GM19023 (cell line): ENCODE results near the gene L3MBTL4.

Experiments
- ATAC-seq: cut with Tn5 transposase; IDR thresholded peaks from one replicate; pipeline ENCODE4 v1.9.1; 2021; ENCODE audit warnings: mild to moderate bottlenecking, moderate library complexity; ENCODE audit not compliant: unreplicated experiment

The L3MBTL4 gene

DNA sequence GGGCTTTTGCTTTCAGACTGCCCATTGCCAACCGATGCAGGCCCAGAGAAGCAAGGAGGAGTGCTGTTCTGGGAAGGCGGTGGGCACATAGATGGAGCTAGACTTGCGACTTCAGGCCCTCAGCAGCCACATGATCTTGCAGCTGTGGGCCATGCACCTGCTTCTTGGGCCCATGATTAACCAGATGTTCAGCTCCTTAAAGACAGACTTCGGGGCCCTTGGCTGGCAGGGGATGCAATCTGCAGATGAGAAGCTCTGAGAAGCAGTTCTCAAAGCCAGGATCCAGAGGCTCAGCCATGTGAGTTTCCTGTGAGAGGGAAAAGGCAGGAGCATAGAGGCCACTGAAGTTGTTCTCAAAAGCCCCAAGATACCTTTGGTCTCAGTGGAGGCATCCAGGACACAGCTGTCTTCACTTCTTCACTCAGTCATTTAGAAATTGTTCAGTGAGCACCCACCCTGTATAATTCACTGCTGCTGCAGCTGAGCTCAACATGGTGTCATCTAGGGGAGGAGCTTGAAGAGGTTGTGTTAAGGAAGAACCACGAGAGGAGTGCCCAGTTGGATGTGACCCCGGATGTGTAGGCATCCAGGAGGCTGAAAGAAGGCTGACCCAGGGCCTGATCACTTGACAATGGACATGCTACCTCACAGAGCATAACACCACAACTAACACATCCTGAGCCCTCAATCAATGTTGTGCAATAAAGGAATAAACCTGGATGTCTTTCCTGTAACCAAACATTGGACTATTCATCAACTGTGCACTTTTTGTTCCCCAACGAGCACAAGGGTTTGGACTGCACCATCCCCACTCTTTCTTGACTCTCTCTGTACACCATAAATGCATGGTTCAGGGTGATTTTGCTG lies 474.7 kb downstream of the L3MBTL4 start:
- ATAC-seq, result no peak

DNA sequence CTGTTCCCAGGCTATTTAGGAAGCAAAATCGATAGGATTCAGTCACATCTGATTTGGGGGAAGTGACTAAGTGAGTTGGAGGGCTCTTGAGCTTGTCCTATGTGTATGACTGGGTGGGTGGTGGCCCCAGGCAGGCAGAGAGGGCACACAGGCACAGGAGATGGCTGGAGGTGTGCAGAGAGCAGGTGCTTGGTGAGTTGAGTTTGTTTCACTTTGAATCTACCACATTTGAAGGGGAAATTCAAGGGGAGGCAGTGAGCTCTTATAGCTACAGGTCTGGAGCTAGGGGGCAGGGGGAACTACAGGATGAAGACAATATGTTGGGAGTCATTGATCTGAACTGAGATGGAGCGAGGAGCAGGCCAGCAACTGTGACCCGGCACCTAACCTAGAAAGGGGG lies 476.9 kb downstream of the L3MBTL4 start:
- ATAC-seq, result no peak

DNA sequence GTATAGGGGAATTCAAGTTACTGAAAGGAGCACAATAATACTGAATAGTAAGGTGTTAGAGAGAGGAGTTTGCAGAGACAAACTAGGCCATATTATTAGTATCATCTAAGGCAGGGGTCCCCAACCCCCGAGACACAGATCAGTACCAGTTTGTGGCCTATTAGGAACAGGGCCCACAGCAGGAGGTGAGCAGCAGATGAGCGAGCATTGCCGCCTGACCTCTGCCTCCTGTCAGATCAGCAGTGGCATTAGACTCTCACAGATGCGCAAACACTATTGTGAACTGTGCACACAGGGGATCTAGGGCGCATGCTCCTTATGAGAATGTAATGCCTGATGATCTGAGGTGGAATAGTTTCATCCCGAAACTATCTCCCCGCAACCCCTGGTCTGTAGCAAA lies 477.6 kb downstream of the L3MBTL4 start:
- no peak for ATAC-seq

DNA sequence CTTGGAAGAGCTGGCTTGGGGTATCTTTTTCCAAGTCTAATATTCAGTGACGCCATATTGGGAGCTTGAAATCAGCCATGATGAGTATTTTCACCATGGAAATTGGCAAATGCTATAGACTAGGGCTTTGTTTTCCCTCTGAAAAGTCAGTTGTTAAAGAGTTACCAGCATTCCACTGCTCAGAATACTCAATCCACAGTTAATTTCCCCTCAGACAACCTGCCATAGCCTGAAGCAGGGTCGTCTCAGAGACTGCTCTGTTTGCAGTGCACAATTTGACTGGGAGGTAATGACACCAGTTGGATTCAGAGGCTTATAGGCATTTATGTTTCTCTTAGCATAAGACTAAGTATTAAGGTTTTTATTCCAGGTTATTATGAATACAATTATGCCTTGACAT lies 483.9 kb downstream of the L3MBTL4 start:
- no peak for ATAC-seq

DNA sequence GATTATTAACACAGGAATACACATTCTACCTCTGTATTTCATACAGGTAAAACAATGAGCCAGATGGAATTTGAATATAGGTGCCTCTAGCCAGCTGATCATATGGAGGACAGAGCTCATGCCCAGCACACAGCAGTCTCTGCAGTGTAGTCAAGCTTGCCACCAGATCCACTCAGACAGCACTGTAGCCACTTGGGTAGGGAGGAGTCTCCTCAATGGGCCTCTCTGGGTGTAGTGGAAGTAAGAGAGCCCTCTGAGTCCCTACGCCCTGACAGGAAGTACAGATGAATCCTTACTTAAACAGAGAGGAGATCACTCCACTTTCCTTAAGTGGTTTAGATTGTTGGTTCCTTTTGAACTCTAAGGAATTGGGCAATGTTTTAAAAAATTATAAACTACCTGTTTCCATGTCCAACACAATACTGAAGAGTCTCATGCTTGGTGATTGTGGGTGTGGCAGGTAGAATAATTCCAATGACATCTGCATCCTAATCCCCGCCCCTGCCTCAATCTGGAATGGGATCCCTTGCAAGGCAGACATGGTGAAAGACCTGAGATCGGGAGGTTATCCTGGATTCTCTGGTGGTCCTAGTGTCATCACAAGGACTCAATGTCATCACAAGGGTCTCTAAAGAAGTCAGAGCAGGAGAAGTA lies 496.4 kb downstream of the L3MBTL4 start:
- ATAC-seq, result no peak

DNA sequence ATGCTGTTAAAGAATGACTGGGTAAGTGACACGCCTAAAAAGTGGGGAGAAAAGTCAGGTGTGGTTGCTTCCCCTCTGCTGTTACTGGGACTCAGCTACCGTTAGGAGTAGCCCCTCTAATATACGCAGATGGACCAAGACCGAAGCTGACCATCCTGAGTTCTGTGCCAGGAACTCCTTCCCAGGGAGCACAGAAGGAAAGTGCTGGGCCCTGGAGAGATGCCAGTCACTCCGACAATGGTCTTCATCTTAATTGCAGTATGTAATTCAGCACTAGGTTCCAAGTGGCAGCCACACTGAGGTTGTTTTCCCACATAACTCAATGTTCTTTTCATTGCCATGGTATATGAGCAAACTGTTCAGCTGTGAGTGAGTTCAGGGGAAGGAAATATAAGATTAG lies 499.8 kb downstream of the L3MBTL4 start:
- no peak for ATAC-seq

DNA sequence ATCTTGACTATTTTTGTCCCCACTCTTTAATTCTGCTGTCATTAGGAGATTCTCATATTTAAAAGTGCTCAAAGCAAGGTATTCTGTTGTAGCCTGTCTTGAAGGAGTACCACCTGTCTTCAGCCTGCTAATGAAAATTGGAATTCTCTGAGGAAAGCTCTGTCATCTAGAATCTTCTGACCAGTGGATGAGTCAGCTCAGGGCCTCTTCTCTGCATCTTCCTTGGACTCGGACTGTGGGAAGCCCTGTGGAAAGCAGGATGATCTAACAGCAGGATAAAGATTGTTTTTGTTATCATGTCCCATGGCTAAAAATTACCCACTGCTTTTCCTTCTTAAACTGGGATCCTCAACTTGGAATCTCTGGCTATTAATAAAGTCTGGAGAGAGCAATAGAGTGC lies 500.7 kb downstream of the L3MBTL4 start:
- ATAC-seq, result no peak

DNA sequence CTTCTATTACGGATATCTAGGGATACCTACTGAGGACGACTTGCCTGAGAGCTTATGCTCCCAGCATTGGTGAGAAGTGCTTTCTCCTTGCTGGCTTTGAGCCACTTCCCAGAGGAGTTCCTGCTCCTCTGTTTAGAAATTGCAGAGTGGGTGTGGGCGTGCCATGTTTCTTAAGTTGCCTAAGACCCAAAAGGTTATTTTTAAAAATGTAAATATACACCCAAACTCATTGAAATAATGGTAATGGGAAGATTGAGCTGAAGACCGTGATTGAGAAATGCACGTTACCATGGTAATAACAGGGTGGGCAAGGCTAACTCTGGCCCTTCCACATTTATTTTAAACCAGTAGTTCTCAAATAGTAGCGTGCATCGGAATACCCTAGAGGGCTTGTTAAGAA lies 502.1 kb downstream of the L3MBTL4 start:
- no peak for ATAC-seq

DNA sequence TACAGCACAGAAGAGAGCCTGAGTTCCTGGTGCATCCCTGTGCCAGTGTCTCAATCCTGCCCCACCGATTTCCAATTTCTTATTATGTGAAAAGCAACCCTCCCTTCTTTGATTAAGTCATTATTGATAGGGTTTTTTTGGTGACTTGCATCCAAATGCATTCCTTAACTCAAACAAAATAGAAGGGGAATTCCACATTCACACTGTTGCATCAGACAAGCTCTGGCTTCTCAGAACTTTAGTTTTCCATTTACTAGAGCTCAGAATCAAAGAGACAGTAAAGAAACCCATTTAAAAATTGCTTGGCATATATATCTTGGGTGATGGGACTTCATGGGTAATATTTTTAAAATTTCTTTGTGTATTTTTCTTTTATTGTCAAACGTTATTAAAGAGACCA lies 505.6 kb downstream of the L3MBTL4 start:
- ATAC-seq, result no peak
